HG03571 (cell line): ENCODE measurements around the gene DACH1.

Experiments used
- ATAC-seq: cut with Tn5 transposase; IDR thresholded peaks from one replicate; pipeline ENCODE4 v1.9.1; 2021; ENCODE audit not compliant: unreplicated experiment

DACH1 gene

GRCh38 chr13:71714802-71715375 is 152.1 kb downstream of the DACH1 start:
- no peak for ATAC-seq

- no peak for ATAC-seq
These were observed 153.9 kb downstream of the DACH1 start for GRCh38 chr13:71712988-71713653.

- no peak for ATAC-seq
These were observed 162.3 kb downstream of the DACH1 start for GRCh38 chr13:71704656-71705055.

GRCh38 chr13:71703138-71703537 is 163.9 kb downstream of the DACH1 start:
- no peak for ATAC-seq

GRCh38 chr13:71702253-71702652 is 164.8 kb downstream of the DACH1 start:
- ATAC-seq: no peak

- no peak for ATAC-seq
These were observed 165.3 kb downstream of the DACH1 start for GRCh38 chr13:71701741-71702140.

- no peak for ATAC-seq
These were observed 167.7 kb downstream of the DACH1 start for GRCh38 chr13:71699342-71699741.

GRCh38 chr13:71695662-71696061 is 171.3 kb downstream of the DACH1 start:
- no peak for ATAC-seq

- ATAC-seq: no peak
These were observed 181.9 kb downstream of the DACH1 start for GRCh38 chr13:71685072-71685471.

GRCh38 chr13:71681901-71682613 is 184.9 kb downstream of the DACH1 start:
- ATAC-seq: no peak

- ATAC-seq: no peak
These were observed 189.9 kb downstream of the DACH1 start for GRCh38 chr13:71677124-71677523.

GRCh38 chr13:71672512-71672911 is 194.5 kb downstream of the DACH1 start:
- no peak for ATAC-seq

- ATAC-seq: no peak
These were observed 203.6 kb downstream of the DACH1 start for GRCh38 chr13:71663431-71663830.

GRCh38 chr13:71661921-71662320 is 205.1 kb downstream of the DACH1 start:
- no peak for ATAC-seq

GRCh38 chr13:71659404-71659803 is 207.6 kb downstream of the DACH1 start:
- ATAC-seq: no peak

GRCh38 chr13:71645467-71645866 is 221.5 kb downstream of the DACH1 start:
- no peak for ATAC-seq

- ATAC-seq: no peak
These were observed 222.4 kb downstream of the DACH1 start for GRCh38 chr13:71644579-71644978.

GRCh38 chr13:71643448-71643860 is 223.6 kb downstream of the DACH1 start:
- no peak for ATAC-seq

- no peak for ATAC-seq
These were observed 228.3 kb downstream of the DACH1 start for GRCh38 chr13:71638751-71639150.

GRCh38 chr13:71634602-71635443 is 232.2 kb downstream of the DACH1 start:
- no peak for ATAC-seq

GRCh38 chr13:71634182-71634581 is 232.8 kb downstream of the DACH1 start:
- ATAC-seq: no peak
